Measurements from ENCODE around the gene FNDC8.

DNA sequence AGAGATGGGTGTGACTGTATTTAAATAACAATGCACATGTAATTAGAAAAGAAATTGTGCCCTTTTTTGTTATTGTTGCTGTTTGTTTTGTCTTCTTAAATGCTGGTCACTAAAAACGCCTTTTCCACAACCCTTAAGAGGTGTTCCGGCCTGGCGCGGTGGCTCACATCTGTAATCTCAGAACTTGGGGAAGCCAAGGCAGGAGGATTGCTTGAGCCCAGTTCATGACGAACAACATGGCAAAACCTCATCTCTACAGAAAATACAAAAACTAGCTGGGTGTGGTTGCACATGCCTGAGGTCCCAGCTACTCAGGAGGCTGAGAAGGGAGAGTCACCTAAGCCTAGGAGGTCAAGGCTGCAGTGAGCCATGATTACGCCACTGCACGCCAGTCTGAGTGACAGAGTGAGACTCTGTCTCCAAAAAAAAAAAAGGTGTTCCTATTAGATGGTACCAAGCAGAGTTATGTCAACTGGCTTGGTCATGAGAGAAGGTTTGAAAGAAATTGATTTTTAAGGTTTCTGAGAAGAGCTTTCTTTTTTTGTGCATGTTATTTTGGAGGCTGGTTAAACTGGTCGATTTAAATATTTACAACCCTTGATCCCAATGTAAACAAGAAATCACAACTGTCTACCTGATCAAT lies 34.4 kb upstream of the FNDC8 start:
- TF ChIP-seq, protein P1, sequence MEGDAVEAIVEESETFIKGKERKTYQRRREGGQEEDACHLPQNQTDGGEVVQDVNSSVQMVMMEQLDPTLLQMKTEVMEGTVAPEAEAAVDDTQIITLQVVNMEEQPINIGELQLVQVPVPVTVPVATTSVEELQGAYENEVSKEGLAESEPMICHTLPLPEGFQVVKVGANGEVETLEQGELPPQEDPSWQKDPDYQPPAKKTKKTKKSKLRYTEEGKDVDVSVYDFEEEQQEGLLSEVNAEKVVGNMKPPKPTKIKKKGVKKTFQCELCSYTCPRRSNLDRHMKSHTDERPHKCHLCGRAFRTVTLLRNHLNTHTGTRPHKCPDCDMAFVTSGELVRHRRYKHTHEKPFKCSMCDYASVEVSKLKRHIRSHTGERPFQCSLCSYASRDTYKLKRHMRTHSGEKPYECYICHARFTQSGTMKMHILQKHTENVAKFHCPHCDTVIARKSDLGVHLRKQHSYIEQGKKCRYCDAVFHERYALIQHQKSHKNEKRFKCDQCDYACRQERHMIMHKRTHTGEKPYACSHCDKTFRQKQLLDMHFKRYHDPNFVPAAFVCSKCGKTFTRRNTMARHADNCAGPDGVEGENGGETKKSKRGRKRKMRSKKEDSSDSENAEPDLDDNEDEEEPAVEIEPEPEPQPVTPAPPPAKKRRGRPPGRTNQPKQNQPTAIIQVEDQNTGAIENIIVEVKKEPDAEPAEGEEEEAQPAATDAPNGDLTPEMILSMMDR (conservative IDR thresholded peaks at IDR 0.05), result no peak
- no peak for TF ChIP-seq EZH2 (IDR thresholded peaks at IDR 0.05; ENCODE audit: low read depth)
